HepG2 (cell line): ENCODE measurements around the gene SLA2. TPM values are rescaled to one million over a fixed set of nuclear protein-coding genes. Genes with fewer than 3 reads are reported as not detected.

Source experiments
- CSRNP1 ChIP-seq: sonication (generic); formaldehyde crosslinking; IDR thresholded peaks from 2 replicates; pipeline ENCODE4 v1.8.1; 2023; ENCODE audit warnings: mild to moderate bottlenecking, missing genetic modification reagents
- DMTF1 ChIP-seq: sonication (generic); formaldehyde crosslinking; IDR thresholded peaks from 2 replicates; pipeline ENCODE4 v1.4.0; 2020; ENCODE audit warnings: mild to moderate bottlenecking, missing genetic modification reagents
- GATA4 ChIP-seq: sonication (generic); IDR thresholded peaks from 2 replicates; pipeline ENCODE4 v1.6.1; 2016; ENCODE audit warnings: antibody characterized with exemption, low read depth, borderline replicate concordance
- HMG20B ChIP-seq: conservative IDR thresholded peaks from 2 replicates; pipeline ENCODE4 v1.6.1; 2016; ENCODE audit warnings: missing genetic modification reagents, missing compliant biosample characterization
- HOXA3 ChIP-seq: sonication (generic); formaldehyde crosslinking; IDR thresholded peaks from 2 replicates; pipeline ENCODE4 v1.5.0; 2020; ENCODE audit warnings: missing genetic modification reagents
- JDP2 ChIP-seq: sonication (generic); formaldehyde crosslinking; IDR thresholded peaks from 2 replicates; pipeline ENCODE4 v1.8.1; 2022; ENCODE audit warnings: missing genetic modification reagents, borderline replicate concordance
- KLF16 ChIP-seq, 2 experiments: sonication (generic) in 1 of 2; formaldehyde crosslinking in 1 of 2; IDR thresholded peaks; 2 replicates each; pipeline versions ENCODE4 v1.6.1 to v1.8.0; 2016 to 2023; ENCODE audit warnings: missing genetic modification reagents in 2 of 2, missing compliant biosample characterization in 1 of 2
- SETDB1 ChIP-seq: sonication (generic); formaldehyde crosslinking; IDR thresholded peaks from 2 replicates; pipeline ENCODE4 v1.5.1; 2020; ENCODE audit warnings: missing genetic modification reagents, mild to moderate bottlenecking, borderline replicate concordance
- SP1 ChIP-seq, 2 experiments: fragments of 450-650 bp in 1 of 2; sonication (generic) in 1 of 2; formaldehyde crosslinking in 1 of 2; IDR thresholded peaks; 2 replicates each; pipeline versions ENCODE4 v1.4.0 to v1.6.1; 2016 to 2020; ENCODE audit warnings: missing genetic modification reagents in 1 of 2
- TBL1XR1 ChIP-seq: fragments of 150-350 bp; IDR thresholded peaks from 2 replicates; pipeline ENCODE4 v1.6.1; 2014; ENCODE audit warnings: borderline replicate concordance, low read length; ENCODE audit not compliant: partially characterized antibody
- ZFP41 ChIP-seq: sonication (generic); formaldehyde crosslinking; IDR thresholded peaks from 2 replicates; pipeline ENCODE4 v1.4.0; 2020; ENCODE audit warnings: mild to moderate bottlenecking, missing genetic modification reagents, borderline replicate concordance
- ZNF232 ChIP-seq: sonication (generic); formaldehyde crosslinking; IDR thresholded peaks from 2 replicates; pipeline ENCODE4 v1.4.0; 2020; ENCODE audit warnings: missing genetic modification reagents, borderline replicate concordance
- ZNF543 ChIP-seq: sonication (generic); formaldehyde crosslinking; IDR thresholded peaks from 2 replicates; pipeline ENCODE4 v1.4.0; 2020; ENCODE audit warnings: mild to moderate bottlenecking, missing genetic modification reagents
- ZNF772 ChIP-seq: sonication (generic); formaldehyde crosslinking; IDR thresholded peaks from 2 replicates; pipeline ENCODE4 v1.5.0; 2020; ENCODE audit warnings: mild to moderate bottlenecking, missing genetic modification reagents
- ZNF891 ChIP-seq: sonication (generic); formaldehyde crosslinking; IDR thresholded peaks from 2 replicates; pipeline ENCODE4 v1.5.0; 2020; ENCODE audit warnings: mild to moderate bottlenecking, missing genetic modification reagents
- ZSCAN9 ChIP-seq: IDR thresholded peaks from 2 replicates; pipeline ENCODE4 v1.6.1; 2016; ENCODE audit warnings: borderline replicate concordance
- polyA plus RNA-seq, 8 experiments: library from polyadenylated mRNA; depleted of rRNA in 3 of 8; stranded (reverse) in 7 of 8; unstranded in 1 of 8; fragments of >200 nt; fragmentation: Illumina TruSeq in 4 of 8; extraction: Trizol in 4 of 8; gene quantifications; 2 replicates each; pipeline versions ENCODE4 v1.2.1 to v1.2.3, GENCODE V29; 2011 to 2016; ENCODE audit warnings: low read depth in 4 of 8, missing spikeins in 1 of 8, mixed read lengths in 1 of 8; ENCODE audit not compliant: insufficient read depth in 1 of 8
- total RNA-seq, 5 experiments: library from RNA; depleted of rRNA; stranded (reverse); fragments of >200 nt; fragmentation: Illumina TruSeq; extraction: Trizol; gene quantifications; 2 replicates each; pipeline ENCODE4 v1.2.3, GENCODE V29; 2016; ENCODE audit warnings: low read depth in 1 of 5
- TF ChIP-seq, protein P1 (sequence below): sonication (generic); formaldehyde crosslinking; IDR thresholded peaks from 2 replicates; pipeline ENCODE4 v1.8.1; 2023; ENCODE audit warnings: mild to moderate bottlenecking, inconsistent platforms, moderate library complexity, missing genetic modification reagents, borderline replicate concordance
- TF ChIP-seq, protein P2 (sequence below): sonication (generic); formaldehyde crosslinking; IDR thresholded peaks from 2 replicates; pipeline ENCODE4 v1.4.0; 2020; ENCODE audit warnings: missing genetic modification reagents, borderline replicate concordance

Gene SLA2
- total and polyA plus RNA-seq, 2 of the 13 experiments (the other 11 are each of a cell fraction or from before 2014, with no cell fraction given), result 1.6 to 3.6 TPM

DNA sequence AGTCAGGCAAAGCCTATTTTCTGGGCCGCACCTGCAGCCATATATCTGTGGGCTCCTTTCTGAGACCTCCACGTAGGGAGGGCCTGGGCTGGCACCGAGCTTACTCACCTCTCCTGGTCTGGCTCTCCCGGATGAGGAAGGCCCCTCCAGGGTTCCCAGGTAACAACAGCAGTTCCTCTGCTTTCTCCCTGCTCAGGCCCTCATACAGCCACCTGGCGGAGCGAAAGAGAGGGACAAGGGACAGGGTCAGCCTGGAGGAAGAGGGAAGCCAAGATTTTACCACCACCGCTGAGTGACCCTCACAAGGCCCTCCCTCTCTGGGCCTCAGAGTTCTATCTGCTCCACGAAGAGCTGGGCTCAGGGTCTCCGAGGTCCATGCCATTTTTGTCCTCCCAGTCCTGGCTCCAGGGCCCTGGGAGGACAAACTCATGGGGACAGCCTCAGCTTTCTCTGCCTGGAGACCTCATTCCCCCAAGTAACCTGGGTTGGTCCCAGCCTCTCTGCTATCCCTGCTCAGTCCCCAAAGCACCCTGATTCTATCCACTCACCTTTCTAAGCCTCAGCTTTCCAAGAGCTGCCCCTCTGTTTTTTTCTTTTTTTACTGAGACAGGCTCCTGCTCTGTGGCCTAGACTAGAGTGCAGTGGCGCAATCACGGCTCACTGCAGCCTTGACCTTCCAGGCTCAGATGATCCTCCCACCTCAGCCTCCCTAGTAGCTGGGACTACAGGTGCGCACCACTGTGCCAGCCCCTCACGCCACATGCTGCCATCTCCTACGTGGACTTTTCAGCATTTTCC lies 13.3 kb downstream of the SLA2 start (continued):
- TF ChIP-seq, protein P1, sequence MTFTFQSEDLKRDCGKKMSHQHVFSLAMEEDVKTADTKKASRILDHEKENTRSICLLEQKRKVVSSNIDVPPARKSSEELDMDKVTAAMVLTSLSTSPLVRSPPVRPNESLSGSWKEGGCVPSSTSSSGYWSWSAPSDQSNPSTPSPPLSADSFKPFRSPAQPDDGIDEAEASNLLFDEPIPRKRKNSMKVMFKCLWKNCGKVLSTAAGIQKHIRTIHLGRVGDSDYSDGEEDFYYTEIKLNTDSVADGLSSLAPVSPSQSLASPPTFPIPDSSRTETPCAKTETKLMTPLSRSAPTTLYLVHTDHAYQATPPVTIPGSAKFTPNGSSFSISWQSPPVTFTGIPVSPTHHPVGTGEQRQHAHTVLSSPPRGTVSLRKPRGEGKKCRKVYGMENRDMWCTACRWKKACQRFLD, result peak; percentile 54; the same call in 1 of the 2 replicates
- peak; percentile 7 for TF ChIP-seq ZFP41 (CRISPR knock-in tag)
- peak in 1 of 2 experiments; percentile 21; a peak in 2 of 4 replicates for TF ChIP-seq KLF16 (CRISPR knock-in tag; IDR thresholded peaks at IDR 0.05)
- TF ChIP-seq, protein P2, sequence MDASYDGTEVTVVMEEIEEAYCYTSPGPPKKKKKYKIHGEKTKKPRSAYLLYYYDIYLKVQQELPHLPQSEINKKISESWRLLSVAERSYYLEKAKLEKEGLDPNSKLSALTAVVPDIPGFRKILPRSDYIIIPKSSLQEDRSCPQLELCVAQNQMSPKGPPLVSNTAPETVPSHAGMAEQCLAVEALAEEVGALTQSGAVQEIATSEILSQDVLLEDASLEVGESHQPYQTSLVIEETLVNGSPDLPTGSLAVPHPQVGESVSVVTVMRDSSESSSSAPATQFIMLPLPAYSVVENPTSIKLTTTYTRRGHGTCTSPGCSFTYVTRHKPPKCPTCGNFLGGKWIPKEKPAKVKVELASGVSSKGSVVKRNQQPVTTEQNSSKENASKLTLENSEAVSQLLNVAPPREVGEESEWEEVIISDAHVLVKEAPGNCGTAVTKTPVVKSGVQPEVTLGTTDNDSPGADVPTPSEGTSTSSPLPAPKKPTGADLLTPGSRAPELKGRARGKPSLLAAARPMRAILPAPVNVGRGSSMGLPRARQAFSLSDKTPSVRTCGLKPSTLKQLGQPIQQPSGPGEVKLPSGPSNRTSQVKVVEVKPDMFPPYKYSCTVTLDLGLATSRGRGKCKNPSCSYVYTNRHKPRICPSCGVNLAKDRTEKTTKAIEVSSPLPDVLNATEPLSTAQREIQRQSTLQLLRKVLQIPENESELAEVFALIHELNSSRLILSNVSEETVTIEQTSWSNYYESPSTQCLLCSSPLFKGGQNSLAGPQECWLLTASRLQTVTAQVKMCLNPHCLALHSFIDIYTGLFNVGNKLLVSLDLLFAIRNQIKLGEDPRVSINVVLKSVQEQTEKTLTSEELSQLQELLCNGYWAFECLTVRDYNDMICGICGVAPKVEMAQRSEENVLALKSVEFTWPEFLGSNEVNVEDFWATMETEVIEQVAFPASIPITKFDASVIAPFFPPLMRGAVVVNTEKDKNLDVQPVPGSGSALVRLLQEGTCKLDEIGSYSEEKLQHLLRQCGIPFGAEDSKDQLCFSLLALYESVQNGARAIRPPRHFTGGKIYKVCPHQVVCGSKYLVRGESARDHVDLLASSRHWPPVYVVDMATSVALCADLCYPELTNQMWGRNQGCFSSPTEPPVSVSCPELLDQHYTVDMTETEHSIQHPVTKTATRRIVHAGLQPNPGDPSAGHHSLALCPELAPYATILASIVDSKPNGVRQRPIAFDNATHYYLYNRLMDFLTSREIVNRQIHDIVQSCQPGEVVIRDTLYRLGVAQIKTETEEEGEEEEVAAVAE (CRISPR knock-in tag), result peak; percentile 63; the same call in 1 of the 2 replicates
- peak; percentile 14; the same call in 1 of the 2 replicates for TF ChIP-seq ZNF232 (CRISPR knock-in tag)
- TF ChIP-seq TBL1XR1, result no peak
- 0 out of 2 replicates have a peak, but pooled peaks have one; percentile 36 for TF ChIP-seq ZSCAN9 (CRISPR knock-in tag)
- peak; percentile 26; the same call in 1 of the 2 replicates for TF ChIP-seq ZNF891 (CRISPR knock-in tag)
- peak; percentile 56; the same call in 1 of the 2 replicates for TF ChIP-seq CSRNP1 (CRISPR knock-in tag)
- no peak for TF ChIP-seq JDP2
- peak; percentile 84; the same call in 1 of the 2 replicates for TF ChIP-seq DMTF1 (CRISPR knock-in tag)
- TF ChIP-seq ZNF543, result 0 out of 2 replicates have a peak, but pooled peaks have one; percentile 27
- TF ChIP-seq GATA4, result 0 out of 2 replicates have a peak, but pooled peaks have one; percentile 29
- TF ChIP-seq HOXA3, result peak; percentile 74
- TF ChIP-seq SETDB1, result no peak
- TF ChIP-seq ZNF772 (CRISPR knock-in tag), result 0 out of 2 replicates have a peak, but pooled peaks have one; percentile 70
- TF ChIP-seq SP1 (IDR thresholded peaks at IDR 0.05), result no peak
- TF ChIP-seq SP1 (CRISPR knock-in tag; IDR thresholded peaks at IDR 0.05), result peak; percentile 49; the same call in 1 of the 2 replicates
- TF ChIP-seq HMG20B, result peak; percentile 63; the same call in 1 of the 2 replicates
